Endothelial cell of umbilical vein (primary cell): ENCODE results near the gene ABLIM2.

Source experiments
- CTCF ChIP-seq, 2 donors: IDR thresholded peaks; 1 replicate in 1 of 2; 2 replicates in 1 of 2; pipeline ENCODE4 v1.5.1; 2011; ENCODE audit warnings: low read length in 2 of 2, mild to moderate bottlenecking in 2 of 2, moderate library complexity in 2 of 2, control low read depth in 1 of 2, inconsistent platforms in 1 of 2, low read depth in 1 of 2; ENCODE audit not compliant: insufficient read depth in 1 of 2; ENCODE audit errors: extremely low read depth in 1 of 2
- EZH2 ChIP-seq: IDR thresholded peaks from 2 replicates; pipeline ENCODE4 v1.6.1; 2012; ENCODE audit warnings: borderline replicate concordance, low read depth, mild to moderate bottlenecking, moderate library complexity, low read length, inconsistent platforms; ENCODE audit not compliant: severe bottlenecking
- POLR2A ChIP-seq: IDR thresholded peaks from 2 replicates; pipeline ENCODE4 v1.6.1; 2012; ENCODE audit warnings: low read depth, mild to moderate bottlenecking, control low read depth, low read length
- POLR2AphosphoS5 ChIP-seq: IDR thresholded peaks from 2 replicates; pipeline ENCODE4 v1.6.1; 2012; ENCODE audit warnings: low read depth, mild to moderate bottlenecking, control low read depth, low read length, moderate library complexity; ENCODE audit not compliant: insufficient read depth

- TF ChIP-seq CTCF (IDR thresholded peaks at IDR 0.05; ENCODE audit: extremely low read depth in 1 of 2, insufficient read depth in 1 of 2, low read depth in 1 of 2, low read length in 2 of 2) (no peak), EZH2 (no peak), POLR2A (no peak), POLR2AphosphoS5 (no peak)
Measured at GRCh38 chr4:8000721-8001491, 157.7 kb downstream of the ABLIM2 start.
